ENCODE results near the gene NOXO1.

The NOXO1 gene

GRCh38 chr16:2028620-2029220 lies 47.5 kb upstream of the NOXO1 start:
- Histone ChIP-seq H3K4me3 (ENCODE audit: insufficient read depth, low read length, poor library complexity, severe bottlenecking) (no peak overlapping the region), H3K4me2 (ENCODE audit: low read depth, low read length, poor library complexity, severe bottlenecking) (no peak overlapping the region), H2AFZ (ENCODE audit: low read depth, low read length, severe bottlenecking) (no peak overlapping the region), H3K27ac (ENCODE audit: low read depth, low read length) (no peak overlapping the region), H3K9me2 (replicated peaks; ENCODE audit: insufficient read depth, low read length) (no peaks in the 10 kb centered on the region), H3K9me3 (ENCODE audit: insufficient read depth, low read length) (no peaks in the 10 kb centered on the region), H3K27me3 (ENCODE audit: low read length) (no peaks in the 10 kb centered on the region), H3F3A (ENCODE audit: insufficient read depth) (no peaks in the 10 kb centered on the region), H4K20me1 (ENCODE audit: low read depth, low read length) (no peaks in the 10 kb centered on the region), H3K9ac (ENCODE audit: low read length) (no peak overlapping the region), H3K36me3 (ENCODE audit: low read length) (no peaks in the 10 kb centered on the region), H3K79me2 (ENCODE audit: insufficient read depth, low read length) (no peaks in the 10 kb centered on the region)
- TF ChIP-seq CTCF (IDR thresholded peaks at IDR 0.05; ENCODE audit: insufficient read depth, low read length, poor library complexity, severe bottlenecking): no peak
- no peak for TF ChIP-seq EZH2phosphoT487 (conservative IDR thresholded peaks at IDR 0.05; ENCODE audit: low read length)

- Histone ChIP-seq H3K27me3 (ENCODE audit: low read length) (no peaks in the 10 kb centered on the region), H3K9me3 (ENCODE audit: insufficient read depth, low read length) (no peaks in the 10 kb centered on the region), H3K27ac (ENCODE audit: low read depth, low read length) (no peak overlapping the region), H3K4me2 (ENCODE audit: low read depth, low read length, poor library complexity, severe bottlenecking) (no peak overlapping the region), H3F3A (ENCODE audit: insufficient read depth) (no peaks in the 10 kb centered on the region), H3K4me3 (ENCODE audit: insufficient read depth, low read length, poor library complexity, severe bottlenecking) (no peak overlapping the region), H3K36me3 (ENCODE audit: low read length) (no peaks in the 10 kb centered on the region), H3K9me2 (replicated peaks; ENCODE audit: insufficient read depth, low read length) (no peaks in the 10 kb centered on the region), H3K79me2 (ENCODE audit: insufficient read depth, low read length) (no peaks in the 10 kb centered on the region), H2AFZ (ENCODE audit: low read depth, low read length, severe bottlenecking) (no peak overlapping the region), H3K9ac (ENCODE audit: low read length) (no peak overlapping the region), H4K20me1 (ENCODE audit: low read depth, low read length) (no peaks in the 10 kb centered on the region)
- TF ChIP-seq EZH2phosphoT487 (conservative IDR thresholded peaks at IDR 0.05; ENCODE audit: low read length): no peak
- no peak for TF ChIP-seq CTCF (IDR thresholded peaks at IDR 0.05; ENCODE audit: insufficient read depth, low read length, poor library complexity, severe bottlenecking)
Measured at GRCh38 chr16:2028146-2028545, 46.9 kb upstream of the NOXO1 start.

- Histone ChIP-seq H4K20me1 (ENCODE audit: low read depth, low read length) (no peaks in the 10 kb centered on the region), H3K27me3 (ENCODE audit: low read length) (no peaks in the 10 kb centered on the region), H3K9me3 (ENCODE audit: insufficient read depth, low read length) (no peaks in the 10 kb centered on the region), H3F3A (ENCODE audit: insufficient read depth) (no peaks in the 10 kb centered on the region), H2AFZ (ENCODE audit: low read depth, low read length, severe bottlenecking) (no peak overlapping the region), H3K79me2 (ENCODE audit: insufficient read depth, low read length) (no peaks in the 10 kb centered on the region), H3K4me2 (ENCODE audit: low read depth, low read length, poor library complexity, severe bottlenecking) (peak overlapping the region; percentile 26), H3K36me3 (ENCODE audit: low read length) (no peaks in the 10 kb centered on the region), H3K4me3 (ENCODE audit: insufficient read depth, low read length, poor library complexity, severe bottlenecking) (no peak overlapping the region), H3K9ac (ENCODE audit: low read length) (no peak overlapping the region; the same call in 1 of the 2 replicates), H3K27ac (ENCODE audit: low read depth, low read length) (no peak overlapping the region), H3K9me2 (replicated peaks; ENCODE audit: insufficient read depth, low read length) (no peaks in the 10 kb centered on the region)
- no peak for TF ChIP-seq CTCF (IDR thresholded peaks at IDR 0.05; ENCODE audit: insufficient read depth, low read length, poor library complexity, severe bottlenecking)
- 0 out of 2 replicates have a peak, but pooled peaks have one; percentile 59 for TF ChIP-seq EZH2phosphoT487 (conservative IDR thresholded peaks at IDR 0.05; ENCODE audit: low read length)
Measured at GRCh38 chr16:2027024-2028010, 46.0 kb upstream of the NOXO1 start.
